NCI-H510A treated with DMSO at 0.1 percent for 48 hours (cell line): ENCODE measurements around the gene SLC25A44.
A peak's percentile ranks its signal among the peaks of the same experiment; 100 is the strongest.
"Not testable (repeated sequence)": the region's sequence is repeated elsewhere in the genome, so short reads cannot be mapped to it uniquely, and the experiment has no call there.

Source experiments
- DNase-seq: peaks from one replicate; lab custom pipeline; 2025; lab: John Stamatoyannopoulos, UW

Gene SLC25A44

GRCh38 chr1:156204686-156205085 is 10.8 kb downstream of the SLC25A44 start:
- no peak for DNase-seq

- DNase-seq = no peak
Measured at GRCh38 chr1:156211243-156211642, 17.3 kb downstream of the SLC25A44 start.

GRCh38 chr1:156212130-156212529 is 18.2 kb downstream of the SLC25A44 start:
- no peak for DNase-seq

- DNase-seq = peak; percentile 98
Measured at GRCh38 chr1:156212833-156213643, 19.1 kb downstream of the SLC25A44 start, which contains the start of gene PMF1. PMF1 (plus strand) TSS chr1:156213007; CDS start chr1:156213016, 9 bp downstream.

- DNase-seq = no peak
Measured at GRCh38 chr1:156213644-156213966, 19.7 kb downstream of the SLC25A44 start.

GRCh38 chr1:156214024-156214748 is 20.3 kb downstream of the SLC25A44 start:
- DNase-seq = no peak

- DNase-seq = not testable (repeated sequence)
Measured at GRCh38 chr1:156216361-156217086, 22.6 kb downstream of the SLC25A44 start.

GRCh38 chr1:156217871-156218270 is 24.0 kb downstream of the SLC25A44 start:
- DNase-seq = no peak

GRCh38 chr1:156220226-156220625 is 26.3 kb downstream of the SLC25A44 start:
- no peak for DNase-seq

GRCh38 chr1:156221986-156222692 is 28.2 kb downstream of the SLC25A44 start:
- no peak for DNase-seq

- no peak for DNase-seq
Measured at GRCh38 chr1:156225677-156226014, 31.7 kb downstream of the SLC25A44 start.

GRCh38 chr1:156226116-156226538 is 32.2 kb downstream of the SLC25A44 start:
- no peak for DNase-seq

GRCh38 chr1:156226782-156227181 is 32.9 kb downstream of the SLC25A44 start:
- no peak for DNase-seq

GRCh38 chr1:156228501-156228900 is 34.6 kb downstream of the SLC25A44 start:
- DNase-seq = no peak

- DNase-seq = no peak
Measured at GRCh38 chr1:156229809-156230472, 36.0 kb downstream of the SLC25A44 start.

GRCh38 chr1:156230473-156230837 is 36.6 kb downstream of the SLC25A44 start:
- no peak for DNase-seq

GRCh38 chr1:156232201-156232894 is 38.4 kb downstream of the SLC25A44 start:
- DNase-seq = peak; percentile 93

GRCh38 chr1:156233426-156234127 is 39.7 kb downstream of the SLC25A44 start:
- DNase-seq = no peak

- DNase-seq = no peak
Measured at GRCh38 chr1:156236164-156236563, 42.3 kb downstream of the SLC25A44 start.

- no peak for DNase-seq
Measured at GRCh38 chr1:156238248-156238647, 44.3 kb downstream of the SLC25A44 start.
